IPS-NIHi11 (cell line): Measurements from ENCODE around the gene BTBD8.

Source experiments
- DNase-seq: peaks from one replicate; pipeline ENCODE4 v3.0.0; 2012; ENCODE audit warnings: mixed read lengths, low spot score

Gene BTBD8

DNA sequence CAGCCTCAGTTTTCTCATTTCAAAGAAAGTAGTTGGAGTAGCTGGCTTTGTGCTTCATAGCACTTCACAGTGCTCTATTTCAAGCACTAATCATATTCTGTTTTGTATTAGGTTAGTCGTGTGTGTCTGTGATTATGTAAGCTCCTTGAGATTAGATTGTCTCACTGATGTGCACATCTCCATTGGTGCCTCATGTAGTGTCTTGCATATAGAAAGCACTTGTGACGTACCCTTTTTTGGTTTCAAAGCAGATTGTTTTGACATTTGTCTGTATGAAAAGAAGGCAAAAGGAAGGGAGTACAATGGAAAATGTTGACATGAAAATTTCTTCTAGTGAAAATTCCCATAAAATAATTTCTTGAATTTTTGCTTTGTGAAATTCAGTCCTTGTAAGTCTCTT, 13.9 kb downstream of the BTBD8 start:
- no peak for DNase-seq

DNA sequence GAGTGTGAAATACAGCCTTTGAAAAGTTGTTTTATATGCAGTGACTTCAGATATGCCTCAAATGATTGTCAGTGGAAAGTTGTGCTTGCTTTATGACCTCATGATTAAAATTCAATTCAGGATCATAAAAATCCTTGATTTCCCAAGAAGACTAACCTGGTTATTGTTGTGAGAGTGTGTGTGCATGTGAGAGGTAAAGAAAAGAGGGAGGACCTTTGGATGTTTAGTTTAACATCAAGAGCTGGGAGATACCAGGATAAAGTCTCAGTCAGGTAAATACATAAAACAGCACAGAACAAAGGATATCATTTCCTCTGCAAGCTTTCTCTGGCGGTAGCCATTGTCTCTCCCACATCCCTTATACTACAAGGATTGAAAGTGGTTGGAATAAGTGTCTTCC, 14.4 kb downstream of the BTBD8 start:
- DNase-seq = no peak

DNA sequence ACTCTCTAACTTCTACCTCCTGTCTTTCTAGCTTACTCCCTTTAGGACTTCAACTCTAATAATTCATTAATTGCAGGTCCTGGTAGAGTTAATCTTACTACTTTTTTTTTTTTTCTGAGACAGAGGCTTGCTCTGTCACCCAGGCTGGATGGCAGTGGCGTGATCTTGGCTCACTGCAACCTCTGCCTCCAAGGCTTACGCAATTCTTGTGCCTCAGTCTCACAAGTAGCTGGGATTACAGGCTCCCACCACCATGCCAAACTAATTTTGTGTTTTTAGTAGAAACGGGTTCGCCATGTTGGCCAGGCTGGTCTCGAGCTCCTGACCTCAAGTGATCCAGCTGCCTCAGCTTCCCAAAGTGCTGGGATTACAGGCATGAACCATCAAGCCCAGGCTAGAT, 15.7 kb downstream of the BTBD8 start:
- DNase-seq = no peak

DNA sequence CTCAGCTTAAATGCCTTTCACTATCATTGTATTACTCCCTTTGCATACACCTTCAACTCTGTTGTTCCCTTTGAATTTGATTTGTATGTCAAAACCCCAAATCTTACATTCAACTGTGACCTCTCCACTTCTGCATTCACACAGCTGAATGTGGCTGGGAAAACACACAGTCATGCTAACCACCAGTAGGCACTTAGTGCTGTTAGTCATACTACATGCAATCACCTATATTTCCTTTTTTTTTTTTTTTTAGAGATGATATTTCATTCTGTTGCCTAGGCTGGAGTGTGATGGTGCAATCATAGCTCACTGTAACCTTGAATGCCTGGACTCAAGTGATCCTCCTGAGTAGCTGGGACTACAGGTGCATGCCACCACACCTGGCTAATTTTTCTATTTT, 16.2 kb downstream of the BTBD8 start:
- DNase-seq = no peak

DNA sequence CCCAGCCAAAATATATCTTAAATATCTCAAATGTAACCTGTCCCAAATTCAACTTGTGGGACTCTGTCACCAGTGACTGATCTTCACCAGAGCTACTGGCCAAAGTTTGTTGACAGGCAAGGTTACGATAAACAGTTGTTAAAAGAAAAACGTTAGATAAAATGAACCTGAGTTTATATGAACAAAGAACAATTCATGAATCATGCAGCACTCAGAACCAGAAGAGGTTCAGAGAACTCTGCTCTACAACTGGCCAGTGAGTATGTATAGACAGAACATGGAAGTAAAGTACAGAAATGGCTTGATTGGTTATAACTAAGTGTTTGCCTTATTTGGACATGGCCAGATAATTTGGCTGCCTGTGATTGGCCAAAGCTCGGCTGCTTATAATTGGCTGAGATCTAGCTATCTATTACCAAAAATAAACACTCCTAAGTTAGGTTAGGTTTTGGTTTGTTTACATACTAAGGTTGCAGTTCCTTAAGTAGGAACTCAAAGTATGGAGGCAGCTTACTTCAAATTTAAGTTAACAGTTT, 25.5 kb downstream of the BTBD8 start:
- DNase-seq = no peak

DNA sequence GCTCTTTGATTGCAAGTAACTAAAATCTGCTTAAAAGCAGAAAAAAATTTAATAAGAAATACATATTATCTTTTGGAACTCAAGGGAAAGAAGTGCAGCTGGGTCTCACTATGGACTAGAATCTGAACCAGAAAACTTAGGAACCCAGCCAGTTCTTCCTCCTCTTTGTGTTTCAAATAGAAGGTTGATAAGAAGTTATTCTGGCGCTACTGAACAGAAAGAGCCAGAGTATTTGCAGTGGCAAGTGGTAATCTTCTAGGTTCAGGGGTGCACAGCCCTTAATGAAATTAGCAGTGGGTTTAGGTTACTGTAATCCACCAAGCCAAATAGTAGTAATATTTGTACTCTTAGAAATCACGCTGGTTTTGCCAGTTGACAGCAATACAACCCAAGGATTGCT, 28.5 kb downstream of the BTBD8 start:
- no peak for DNase-seq

DNA sequence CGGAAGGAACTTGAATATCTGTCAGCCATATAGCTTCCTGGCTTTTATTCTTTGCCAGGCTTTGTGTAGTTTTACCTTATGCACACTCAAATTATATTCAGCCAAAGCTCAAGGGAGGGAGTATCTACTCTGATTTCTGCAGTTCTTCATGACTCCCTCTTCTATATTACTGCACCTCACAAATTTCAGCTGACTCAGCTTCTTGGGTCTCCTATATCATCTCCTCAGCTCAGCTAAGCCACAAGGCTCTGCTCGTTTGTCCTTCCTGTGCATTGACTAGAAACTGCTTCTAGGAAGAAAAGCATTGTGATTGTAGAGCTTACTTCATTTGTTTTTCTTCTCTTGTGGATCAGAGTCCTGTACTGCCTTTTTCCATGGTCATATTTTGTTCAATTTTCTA, 37.4 kb downstream of the BTBD8 start:
- no peak for DNase-seq

DNA sequence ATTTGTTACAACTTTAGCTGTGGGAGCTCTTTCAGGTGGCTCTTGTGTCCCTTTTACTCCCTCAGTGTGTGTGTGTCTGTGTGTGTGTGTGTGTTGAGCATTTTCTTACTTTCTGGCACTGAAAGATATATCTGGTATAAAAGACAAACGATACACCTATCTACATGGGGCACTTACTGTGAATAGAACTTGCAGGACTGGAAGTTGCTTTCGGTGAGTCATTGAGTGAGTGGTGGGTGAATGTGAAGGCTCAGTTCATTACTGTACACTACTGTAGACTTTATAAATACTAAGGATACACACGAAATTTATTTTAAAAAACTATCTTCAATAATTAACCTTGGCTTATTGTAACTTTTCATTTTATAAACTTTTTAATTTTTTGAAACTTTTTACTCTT, 38.7 kb downstream of the BTBD8 start:
- no peak for DNase-seq

DNA sequence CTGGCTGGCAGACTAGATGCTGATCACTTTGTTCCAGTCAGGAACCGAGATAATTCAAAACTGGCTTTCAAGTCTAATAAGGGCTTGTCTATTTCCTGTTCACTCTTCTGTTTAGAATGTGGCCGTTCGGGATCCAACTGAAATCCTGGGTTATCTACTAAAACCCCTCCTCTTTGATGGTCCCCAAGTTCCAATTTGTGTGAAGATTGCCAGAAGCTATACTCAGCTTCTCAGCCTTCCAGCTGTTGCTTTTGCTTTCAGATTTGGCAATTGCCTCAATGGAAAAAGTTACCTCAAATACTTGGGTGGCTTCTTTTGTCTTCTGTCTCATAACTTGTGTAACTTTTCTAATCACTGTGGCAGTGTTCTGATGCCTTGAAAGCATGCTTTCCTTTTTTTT, 43.7 kb downstream of the BTBD8 start:
- no peak for DNase-seq

DNA sequence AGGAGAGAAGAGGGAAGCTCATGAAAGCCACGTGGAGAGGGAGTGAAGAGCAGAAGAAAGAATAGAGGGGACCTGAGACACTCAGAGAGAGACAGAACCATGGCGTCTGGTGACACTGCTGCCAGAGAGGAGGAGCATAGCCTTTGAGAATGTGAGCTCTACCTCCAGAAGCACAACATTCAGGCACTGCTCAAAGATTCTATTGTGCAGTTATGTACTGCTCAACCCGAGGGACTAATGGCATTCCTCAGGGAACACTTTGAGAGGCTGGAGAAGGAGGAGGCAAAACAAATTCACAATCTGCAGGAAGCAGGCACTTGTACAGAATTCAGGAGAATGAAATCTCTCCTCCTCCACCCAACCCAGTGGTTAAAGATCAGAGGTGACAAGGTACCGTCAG, 45.1 kb downstream of the BTBD8 start:
- no peak for DNase-seq

DNA sequence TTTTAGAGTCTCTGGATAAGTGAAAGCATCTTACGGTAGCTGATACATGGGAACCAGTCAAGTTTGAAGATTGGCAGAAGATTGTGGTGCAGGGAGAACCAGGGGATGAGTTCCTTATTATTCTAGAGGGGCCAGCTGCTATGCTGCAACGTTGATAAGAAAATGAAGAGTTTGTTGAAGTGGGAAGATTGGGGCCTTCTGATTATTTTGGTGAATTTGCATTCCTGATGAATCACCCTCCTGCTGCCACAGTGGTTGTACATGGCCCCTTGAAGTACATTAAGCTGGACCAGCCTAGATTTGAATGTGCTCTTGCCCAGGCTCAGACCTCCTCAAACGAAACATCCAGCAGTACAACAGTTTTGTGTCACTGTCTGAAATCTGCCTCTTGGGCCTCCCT, 45.9 kb downstream of the BTBD8 start:
- no peak for DNase-seq

DNA sequence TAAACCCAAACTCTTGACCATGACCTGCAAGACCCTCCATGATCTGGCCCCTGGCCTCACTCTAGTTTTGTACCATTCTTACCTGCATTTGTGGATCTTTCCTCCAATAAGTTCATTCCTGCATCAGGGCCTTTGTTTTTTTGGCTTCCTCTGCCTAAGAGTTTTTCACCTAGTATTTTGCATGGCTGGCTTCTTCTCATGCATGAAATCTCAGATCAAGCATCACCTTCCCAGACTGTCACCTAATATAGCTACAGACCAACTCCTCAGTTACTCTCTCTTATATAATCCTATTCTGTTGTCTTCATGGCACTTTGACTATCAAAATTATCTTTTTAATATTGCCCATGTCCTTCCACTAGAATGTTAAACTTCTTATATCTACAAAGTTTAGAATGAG, 54.2 kb downstream of the BTBD8 start:
- DNase-seq = no peak

DNA sequence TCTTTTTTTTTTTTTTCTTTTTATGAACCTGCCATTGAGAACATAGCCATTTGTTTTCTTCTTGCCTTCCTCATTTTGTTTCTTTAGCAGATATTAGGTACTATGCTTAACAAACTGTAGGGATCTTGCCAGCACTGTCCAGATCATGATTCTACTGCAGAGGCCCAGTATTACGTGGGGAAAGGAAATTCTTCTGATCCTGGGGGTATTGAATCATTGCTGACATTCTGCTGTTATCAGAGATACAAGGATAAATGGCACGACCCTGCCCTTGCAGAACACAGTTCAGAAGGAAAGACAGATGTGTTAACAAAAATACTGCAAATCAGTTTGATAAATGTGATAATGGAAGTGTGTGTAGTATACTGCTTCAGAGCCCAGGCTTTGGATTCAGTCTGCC, 56.2 kb downstream of the BTBD8 start:
- DNase-seq = no peak

DNA sequence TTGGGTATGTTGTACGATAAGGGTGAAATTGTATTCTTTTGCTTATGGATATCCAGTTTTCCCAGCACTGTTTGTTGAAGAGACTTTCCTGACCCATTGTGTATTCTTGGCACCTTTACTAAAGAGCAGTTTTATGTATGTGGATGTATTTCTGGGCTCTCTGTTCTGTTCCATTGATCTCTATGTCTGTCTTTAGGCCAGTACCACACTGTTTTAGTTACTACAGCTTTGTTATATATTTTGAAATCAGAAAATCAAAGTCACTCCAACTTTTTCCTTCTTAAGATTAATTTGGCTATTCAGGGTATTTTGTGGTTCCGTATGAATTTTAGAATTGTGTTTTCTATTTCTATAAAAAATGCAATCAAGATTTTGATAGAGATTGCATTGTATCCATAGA, 74.8 kb downstream of the BTBD8 start:
- no peak for DNase-seq

DNA sequence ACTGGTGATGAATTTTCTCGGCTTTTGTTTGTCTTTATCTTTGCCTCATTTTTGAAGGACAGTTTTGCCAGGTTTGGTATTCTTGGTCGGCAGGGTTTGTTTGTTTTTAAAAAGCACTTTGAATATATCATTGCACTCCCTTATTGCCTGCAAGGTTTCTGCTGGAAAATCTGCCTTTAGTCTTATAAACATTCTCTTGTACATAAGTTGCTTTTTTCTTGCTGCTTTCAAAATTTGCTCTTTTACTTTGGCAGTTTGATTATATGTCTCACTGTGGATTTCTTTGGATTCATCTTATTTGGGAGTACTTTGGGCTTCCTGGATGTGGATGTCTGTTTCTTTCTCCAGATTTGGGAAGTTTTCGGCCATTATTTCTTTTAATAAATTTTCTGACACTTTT, 79.4 kb downstream of the BTBD8 start:
- no peak for DNase-seq

DNA sequence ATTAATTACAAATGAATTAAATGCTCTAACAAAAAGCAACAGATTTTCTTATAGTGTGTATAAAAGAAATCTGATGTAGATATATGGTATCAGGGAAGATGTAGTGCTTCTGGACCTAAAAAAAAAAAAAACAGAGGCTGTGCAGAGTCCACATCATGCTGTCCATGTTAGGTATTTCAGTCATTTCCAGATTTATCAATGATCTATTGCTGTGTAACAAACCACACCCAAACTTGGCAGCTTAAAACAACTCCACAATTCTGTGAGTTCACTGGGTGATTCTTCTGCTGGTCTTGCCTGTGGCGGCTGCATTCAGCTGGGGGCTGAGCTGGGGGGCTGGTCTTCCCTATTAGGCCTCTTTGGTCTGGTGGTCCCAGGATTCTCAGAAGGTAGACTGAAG, 85.2 kb downstream of the BTBD8 start:
- no peak for DNase-seq

DNA sequence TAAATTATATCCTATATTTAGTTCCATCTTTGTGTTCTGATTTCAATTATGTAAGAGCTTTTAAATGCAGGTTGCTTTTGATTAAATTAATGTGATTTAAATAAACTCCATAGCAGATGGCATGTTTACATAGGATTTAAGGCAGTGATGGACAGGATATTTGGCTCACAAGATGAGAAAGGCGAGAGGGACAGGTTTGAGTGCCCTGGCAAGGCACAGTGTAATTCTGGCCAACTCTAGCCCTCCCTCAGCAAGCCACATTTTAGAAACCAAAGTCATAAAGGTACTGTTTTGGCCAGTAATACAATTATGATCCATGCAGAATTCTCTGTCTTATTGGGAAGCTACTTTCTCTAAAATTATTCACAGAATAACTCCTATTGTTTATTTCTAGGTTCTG, 87.0 kb downstream of the BTBD8 start:
- no peak for DNase-seq

DNA sequence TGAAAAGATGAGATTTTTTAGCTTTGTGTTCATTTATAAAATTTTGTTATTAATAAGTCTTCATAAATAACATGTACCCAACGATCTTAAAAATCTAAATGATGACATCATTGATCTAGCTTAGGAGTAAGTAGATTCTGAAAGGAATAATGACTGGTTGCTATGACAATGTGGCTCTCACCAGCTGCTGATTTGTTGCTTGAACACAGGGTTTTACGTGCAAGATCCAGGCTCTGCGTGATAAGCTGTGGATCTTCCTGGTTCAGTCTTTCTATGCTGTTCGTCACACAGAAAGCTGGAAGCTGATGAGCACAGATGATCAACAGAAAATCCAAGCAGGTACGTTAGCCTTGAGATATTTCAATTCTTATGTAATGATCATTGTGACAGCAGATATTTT, 88.5 kb downstream of the BTBD8 start:
- DNase-seq = no peak

DNA sequence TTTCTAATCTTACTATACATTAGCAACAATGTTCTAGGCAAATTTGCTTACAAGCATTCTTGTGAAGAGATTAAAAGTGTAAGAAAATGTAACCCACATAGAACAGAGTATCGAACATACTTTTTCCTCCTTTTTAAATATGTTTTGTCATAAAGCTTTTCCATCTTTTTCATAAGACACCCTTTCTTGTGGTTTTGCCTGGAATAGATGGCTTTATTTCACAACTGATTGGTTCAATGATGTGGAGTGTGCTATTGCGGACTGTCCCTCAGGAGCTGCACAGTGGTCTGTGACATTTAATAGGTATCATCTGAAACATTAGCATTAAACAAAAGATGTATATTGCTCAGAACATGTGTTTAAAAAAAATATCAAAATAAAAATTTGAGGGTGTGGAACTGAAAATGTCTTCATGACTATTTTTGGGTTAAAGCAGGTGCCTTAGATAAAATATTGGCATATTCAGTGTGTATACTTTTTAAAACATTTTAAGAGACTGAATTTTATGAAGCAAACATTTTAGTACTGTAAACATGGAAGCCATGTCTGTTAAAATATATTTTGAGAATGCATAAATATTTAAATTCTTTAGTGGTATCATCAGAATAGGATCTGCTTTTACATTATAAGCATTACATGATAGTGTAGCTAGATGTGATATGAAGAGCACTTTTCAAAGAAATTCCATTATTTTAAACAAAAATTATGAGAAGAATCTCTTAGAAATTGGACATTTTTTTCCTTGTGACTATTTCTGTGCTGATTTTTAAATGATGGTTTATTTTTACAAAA, 89.3 kb downstream of the BTBD8 start:
- no peak for DNase-seq

DNA sequence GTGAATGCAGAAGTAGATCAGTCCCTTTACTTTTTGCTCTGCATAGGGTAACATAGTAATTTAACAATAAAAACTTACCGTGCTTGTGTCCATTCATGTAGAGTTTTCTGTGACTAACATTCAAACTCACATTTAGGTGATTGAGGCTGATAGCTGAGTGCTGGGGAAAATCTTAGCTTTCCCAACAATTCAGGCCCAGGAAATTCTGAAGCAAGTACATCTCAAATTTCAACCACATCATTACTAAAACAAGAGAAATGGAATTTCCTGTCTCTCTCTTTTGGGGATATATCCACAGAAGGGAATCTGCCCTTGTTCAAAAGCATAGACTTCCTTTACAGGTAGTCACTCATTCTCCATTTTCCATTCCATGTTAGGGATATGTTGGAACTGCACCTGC, 104.5 kb downstream of the BTBD8 start:
- no peak for DNase-seq

DNA sequence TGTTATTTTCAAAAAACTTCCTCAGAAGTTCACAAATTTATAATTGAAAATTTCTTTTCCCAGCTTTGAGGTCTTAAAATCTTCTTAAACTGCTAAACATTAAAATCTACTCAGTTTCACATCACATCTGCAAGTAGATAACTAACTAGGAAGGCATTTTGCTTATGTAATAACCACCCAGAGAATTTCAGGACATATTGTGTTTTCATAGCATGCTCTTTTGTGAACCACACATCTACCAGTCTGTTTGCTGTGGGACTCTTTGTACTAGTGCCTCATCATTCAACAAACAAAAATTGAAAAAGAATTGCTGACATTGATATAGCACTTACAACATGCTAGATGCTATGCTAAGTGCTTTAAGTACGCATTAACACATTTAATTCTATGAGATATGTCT, 105.9 kb downstream of the BTBD8 start:
- DNase-seq = no peak

DNA sequence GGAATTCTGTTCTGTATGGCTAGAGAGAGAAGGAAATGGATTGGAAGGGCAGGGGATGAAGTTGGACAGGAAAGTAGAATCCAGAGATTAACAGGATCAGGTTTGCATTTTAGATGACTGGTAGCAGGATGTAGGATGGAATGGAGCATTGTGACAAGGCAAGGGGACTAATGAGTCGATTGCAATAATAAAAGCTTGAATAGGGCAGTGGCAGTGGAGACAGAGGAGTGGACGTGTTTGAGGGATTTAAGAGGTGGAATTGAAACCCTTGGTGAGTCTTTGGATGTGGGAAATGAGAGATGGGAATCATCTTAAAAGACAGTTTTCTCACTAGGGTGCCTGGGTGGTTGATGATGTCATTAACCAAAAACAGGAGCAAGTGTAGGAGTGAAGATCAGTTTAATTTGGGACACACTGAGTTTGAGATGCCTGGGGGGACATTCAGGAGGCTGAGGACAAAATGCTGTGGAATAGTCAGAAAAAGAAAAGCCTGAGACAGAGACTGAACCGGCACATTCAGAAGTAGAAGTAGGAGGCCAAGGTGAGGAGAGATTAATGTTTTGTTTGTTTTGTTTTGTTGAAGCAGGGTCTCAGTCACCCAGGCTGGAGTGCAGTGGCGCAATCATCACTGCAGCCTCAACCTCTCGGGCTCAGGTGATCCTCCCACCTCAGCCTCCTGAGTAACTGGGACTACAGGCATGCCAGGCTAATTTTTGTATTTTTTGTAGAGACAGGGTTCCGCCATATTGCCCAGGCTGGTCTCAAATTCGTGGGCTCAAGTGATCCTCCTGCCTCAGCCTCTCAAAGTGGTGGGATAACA, 108.5 kb downstream of the BTBD8 start:
- no peak for DNase-seq

DNA sequence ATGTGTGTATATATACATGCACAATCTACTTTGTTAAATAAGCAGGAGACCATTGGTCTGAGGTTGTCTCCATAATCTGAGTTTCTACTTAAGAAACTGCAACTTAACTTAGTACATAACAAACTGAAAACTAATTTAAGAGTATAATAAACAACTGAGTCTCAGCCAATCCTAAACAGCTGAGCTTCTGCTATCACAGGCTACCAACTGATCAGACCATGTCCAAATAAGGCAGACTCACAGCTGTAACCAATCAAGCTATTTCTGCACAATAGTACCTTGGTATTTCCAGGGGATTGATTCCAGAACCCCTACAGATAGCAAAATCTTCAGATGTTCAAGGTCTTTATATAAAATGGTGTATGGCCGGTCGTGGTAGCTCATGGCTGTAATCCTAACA, 111.6 kb downstream of the BTBD8 start:
- DNase-seq = no peak

DNA sequence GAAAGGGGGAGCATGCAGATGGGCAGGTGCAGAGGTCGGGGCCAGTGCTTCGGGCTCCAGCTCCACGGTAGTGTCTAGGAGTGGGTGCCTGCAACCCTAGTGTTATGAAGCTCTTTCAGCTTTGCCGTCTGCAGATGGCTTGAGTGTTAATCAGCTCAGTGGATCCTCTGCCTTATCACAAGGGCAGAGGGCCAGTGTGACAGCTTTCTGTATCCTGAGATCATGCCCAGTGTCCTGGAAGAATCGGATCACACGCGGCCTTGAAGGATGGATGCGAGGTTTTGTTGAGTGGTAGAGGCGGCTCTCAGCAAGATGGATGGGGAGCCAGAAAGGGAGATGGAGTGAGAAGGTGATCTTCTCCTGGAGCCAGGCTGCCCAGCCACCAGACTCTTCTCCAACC, 112.1 kb downstream of the BTBD8 start:
- no peak for DNase-seq
